GM19468 (cell line): ENCODE data around the gene KRT35.

ENCODE experiments used
- ATAC-seq: cut with Tn5 transposase; IDR thresholded peaks from one replicate; pipeline ENCODE4 v1.9.1; 2021; ENCODE audit warnings: mild to moderate bottlenecking, moderate library complexity, moderate number of reproducible peaks; ENCODE audit not compliant: unreplicated experiment; ENCODE audit errors: extremely low read depth

The KRT35 gene

DNA sequence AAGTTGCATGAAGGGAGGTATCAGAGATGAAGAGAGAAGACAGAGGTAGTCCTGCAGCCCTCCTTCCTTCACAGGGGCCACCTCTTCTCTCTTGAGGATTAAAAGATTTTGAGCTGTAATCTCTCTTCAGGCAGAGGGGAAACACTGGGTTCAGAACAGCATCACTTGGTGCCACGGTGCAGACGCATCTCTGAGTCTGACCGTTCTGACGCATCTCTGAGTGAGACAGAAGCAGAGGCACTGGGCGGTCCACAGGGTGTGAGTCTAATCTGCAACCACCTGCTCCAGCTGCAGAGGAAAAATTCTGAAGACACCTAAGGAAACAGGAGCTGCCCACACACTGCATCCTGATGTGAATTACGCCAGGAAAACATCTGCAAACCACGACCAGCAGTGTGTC is 51.3 kb downstream of the KRT35 start:
- ATAC-seq: no peak

DNA sequence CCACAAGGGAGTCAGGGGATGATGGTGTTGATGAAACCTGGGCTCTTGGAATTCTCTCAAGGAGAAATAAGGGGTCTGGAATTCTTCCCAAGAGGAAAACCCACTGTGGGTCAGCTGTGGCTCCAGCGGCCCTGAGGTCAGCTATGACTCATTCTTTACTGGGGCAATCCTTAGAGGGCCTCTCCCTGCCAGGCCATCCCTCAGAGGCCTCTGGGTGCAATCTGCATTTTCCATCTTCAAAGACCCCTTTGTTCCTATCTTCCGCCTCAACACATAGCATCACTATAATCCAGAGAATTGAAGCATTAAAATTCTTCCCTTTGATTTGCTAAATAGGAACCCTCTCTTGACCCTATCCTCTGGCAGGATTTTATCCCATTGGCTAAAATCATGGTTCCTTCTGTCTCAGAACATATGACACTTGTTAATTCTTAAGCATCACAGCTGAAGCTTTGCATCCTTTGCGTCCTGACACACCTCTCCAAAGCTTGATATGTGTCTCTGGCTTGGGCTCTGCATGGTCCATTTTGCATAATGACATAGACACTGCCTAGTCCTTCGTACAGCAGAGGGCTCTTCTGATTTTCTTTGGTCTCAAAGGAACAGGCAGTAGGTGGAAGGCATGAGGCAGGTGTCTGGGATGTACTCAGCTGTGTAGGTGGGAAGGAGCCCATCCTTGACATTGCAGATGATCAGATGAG is 52.2 kb downstream of the KRT35 start:
- no peak for ATAC-seq
